ENCODE data around the gene LINGO4.
A peak's percentile ranks its signal among the peaks of the same experiment; 100 is the strongest.
"Not testable (repeated sequence)": the region's sequence is repeated elsewhere in the genome, so short reads cannot be mapped to it uniquely, and the experiment has no call there.

LINGO4 gene

GRCh38 chr1:151790940-151791651, 14.1 kb downstream of the LINGO4 start:
- H3K4me2 ChIP-seq, result peak overlapping the region; percentile 99
- no peaks in the 10 kb centered on the region for H3K36me3 ChIP-seq
- no peaks in the 10 kb centered on the region for H3K27me3 ChIP-seq
- H3K4me3 ChIP-seq, result peak overlapping the region; percentile 84
- H4K20me1 ChIP-seq, result no peaks in the 10 kb centered on the region
- H3K9ac ChIP-seq, result peak overlapping the region; percentile 79
- no peak for TF ChIP-seq Cebpa-rat (IDR thresholded peaks at IDR 0.05)
- H3K4me1 ChIP-seq, result peaks cover 26% of the 10 kb centered on the region
- H3K27ac ChIP-seq, result peak overlapping the region; percentile 49; the same call in 1 of the 2 replicates
- no peaks in the 10 kb centered on the region for H3K9me3 ChIP-seq

- Histone ChIP-seq H3K4me1 (peaks cover 26% of the 10 kb centered on the region), H3K4me2 (peak within 1 kb of the TSS; percentile 99), H3K36me3 (no peaks in the 10 kb centered on the region), H3K9ac (peak within 1 kb of the TSS; percentile 79), H3K9me3 (no peaks in the 10 kb centered on the region), H3K4me3 (peak within 1 kb of the TSS; percentile 84), H3K27me3 (no peaks in the 10 kb centered on the region), H3K27ac (peak within 1 kb of the TSS; percentile 49; the same call in 1 of the 2 replicates), H4K20me1 (no peaks in the 10 kb centered on the region)
- TF ChIP-seq Cebpa-rat (IDR thresholded peaks at IDR 0.05), result no peak
These were observed 14.9 kb downstream of the LINGO4 start, which contains the start of gene TDRKH for GRCh38 chr1:151790071-151790939. TSS of gene TDRKH (minus strand) at chr1:151790500. CDS start at chr1:151783022, 7,478 bp downstream.

GRCh38 chr1:151787689-151788088, 17.5 kb downstream of the LINGO4 start:
- H4K20me1 ChIP-seq, result no peaks in the 10 kb centered on the region
- no peaks in the 10 kb centered on the region for H3K27me3 ChIP-seq
- no peaks in the 10 kb centered on the region for H3K9me3 ChIP-seq
- peaks cover 30% of the 10 kb centered on the region for H3K4me1 ChIP-seq
- H3K36me3 ChIP-seq, result no peaks in the 10 kb centered on the region
- no peak overlapping the region for H3K9ac ChIP-seq
- H3K27ac ChIP-seq, result no peak overlapping the region
- no peak overlapping the region for H3K4me3 ChIP-seq
- TF ChIP-seq Cebpa-rat (IDR thresholded peaks at IDR 0.05), result no peak
- no peak overlapping the region for H3K4me2 ChIP-seq

- Histone ChIP-seq H3K27ac (no peak overlapping the region), H3K9ac (no peak overlapping the region), H4K20me1 (no peaks in the 10 kb centered on the region), H3K4me3 (no peak overlapping the region), H3K4me2 (peak overlapping the region; percentile 36), H3K9me3 (no peaks in the 10 kb centered on the region), H3K4me1 (peaks cover 18% of the 10 kb centered on the region), H3K36me3 (peaks cover 14% of the 10 kb centered on the region; the same call in 1 of the 2 replicates), H3K27me3 (no peaks in the 10 kb centered on the region)
- TF ChIP-seq Cebpa-rat (IDR thresholded peaks at IDR 0.05), result no peak
These were observed 21.4 kb downstream of the LINGO4 start for GRCh38 chr1:151783796-151784195.

GRCh38 chr1:151782741-151783140, 22.5 kb downstream of the LINGO4 start:
- no peaks in the 10 kb centered on the region for H3K9me3 ChIP-seq
- H4K20me1 ChIP-seq, result no peaks in the 10 kb centered on the region
- no peak overlapping the region for H3K9ac ChIP-seq
- peaks cover 23% of the 10 kb centered on the region; the same call in 1 of the 2 replicates for H3K36me3 ChIP-seq
- no peak overlapping the region for H3K4me3 ChIP-seq
- H3K4me2 ChIP-seq, result no peak overlapping the region
- H3K27me3 ChIP-seq, result no peaks in the 10 kb centered on the region
- H3K27ac ChIP-seq, result no peak overlapping the region
- TF ChIP-seq Cebpa-rat (IDR thresholded peaks at IDR 0.05), result no peak
- H3K4me1 ChIP-seq, result peaks cover 18% of the 10 kb centered on the region

GRCh38 chr1:151782026-151782425, 23.2 kb downstream of the LINGO4 start:
- peaks cover 23% of the 10 kb centered on the region; the same call in 1 of the 2 replicates for H3K36me3 ChIP-seq
- H3K4me1 ChIP-seq, result peaks cover 18% of the 10 kb centered on the region
- H3K27ac ChIP-seq, H3K9me3 ChIP-seq, H3K4me3 ChIP-seq, H3K27me3 ChIP-seq, H4K20me1 ChIP-seq, H3K4me2 ChIP-seq, H3K9ac ChIP-seq: not testable (repeated sequence)

GRCh38 chr1:151780736-151781135, 24.5 kb downstream of the LINGO4 start:
- H3K9me3 ChIP-seq, H3K27ac ChIP-seq, H3K27me3 ChIP-seq, H3K9ac ChIP-seq, H4K20me1 ChIP-seq, H3K4me2 ChIP-seq, H3K4me3 ChIP-seq: not testable (repeated sequence)
- H3K4me1 ChIP-seq, result peaks cover 18% of the 10 kb centered on the region
- peaks cover 34% of the 10 kb centered on the region for H3K36me3 ChIP-seq

GRCh38 chr1:151779852-151780251, 25.4 kb downstream of the LINGO4 start:
- no peak for TF ChIP-seq Cebpa-rat (IDR thresholded peaks at IDR 0.05)
- peak overlapping the region; percentile 59 for H3K4me2 ChIP-seq
- H3K27me3 ChIP-seq, result no peaks in the 10 kb centered on the region
- no peaks in the 10 kb centered on the region for H3K9me3 ChIP-seq
- no peak overlapping the region for H3K4me3 ChIP-seq
- H4K20me1 ChIP-seq, result no peaks in the 10 kb centered on the region
- H3K9ac ChIP-seq, result no peak overlapping the region
- peaks cover 42% of the 10 kb centered on the region for H3K36me3 ChIP-seq
- H3K4me1 ChIP-seq, result peaks cover 18% of the 10 kb centered on the region
- no peak overlapping the region for H3K27ac ChIP-seq

GRCh38 chr1:151777317-151777716, 27.9 kb downstream of the LINGO4 start:
- Histone ChIP-seq H3K4me1 (peaks cover 9% of the 10 kb centered on the region), H3K27me3 (no peaks in the 10 kb centered on the region), H3K4me3 (no peak overlapping the region), H3K27ac (no peak overlapping the region), H3K4me2 (no peak overlapping the region), H4K20me1 (no peaks in the 10 kb centered on the region), H3K36me3 (peaks cover 53% of the 10 kb centered on the region), H3K9me3 (no peaks in the 10 kb centered on the region), H3K9ac (no peak overlapping the region)
- TF ChIP-seq Cebpa-rat (IDR thresholded peaks at IDR 0.05), result no peak

GRCh38 chr1:151776665-151777062, 28.6 kb downstream of the LINGO4 start:
- H3K9me3 ChIP-seq, result no peaks in the 10 kb centered on the region
- H3K36me3 ChIP-seq, result peaks cover 48% of the 10 kb centered on the region
- no peak overlapping the region for H3K27ac ChIP-seq

More at GRCh38 chr1:151776665-151777062, 28.6 kb downstream of the LINGO4 start:
- no peak overlapping the region for H3K4me3 ChIP-seq
- H3K4me2 ChIP-seq, result no peak overlapping the region
- no peak overlapping the region for H3K9ac ChIP-seq
- H4K20me1 ChIP-seq, result no peaks in the 10 kb centered on the region
- H3K4me1 ChIP-seq, result peaks cover 9% of the 10 kb centered on the region
- TF ChIP-seq Cebpa-rat (IDR thresholded peaks at IDR 0.05), result no peak
- H3K27me3 ChIP-seq, result no peaks in the 10 kb centered on the region

Measured in BLaER1 (cell line).